ENCODE results near the gene SLC22A31.

SLC22A31 gene

DNA sequence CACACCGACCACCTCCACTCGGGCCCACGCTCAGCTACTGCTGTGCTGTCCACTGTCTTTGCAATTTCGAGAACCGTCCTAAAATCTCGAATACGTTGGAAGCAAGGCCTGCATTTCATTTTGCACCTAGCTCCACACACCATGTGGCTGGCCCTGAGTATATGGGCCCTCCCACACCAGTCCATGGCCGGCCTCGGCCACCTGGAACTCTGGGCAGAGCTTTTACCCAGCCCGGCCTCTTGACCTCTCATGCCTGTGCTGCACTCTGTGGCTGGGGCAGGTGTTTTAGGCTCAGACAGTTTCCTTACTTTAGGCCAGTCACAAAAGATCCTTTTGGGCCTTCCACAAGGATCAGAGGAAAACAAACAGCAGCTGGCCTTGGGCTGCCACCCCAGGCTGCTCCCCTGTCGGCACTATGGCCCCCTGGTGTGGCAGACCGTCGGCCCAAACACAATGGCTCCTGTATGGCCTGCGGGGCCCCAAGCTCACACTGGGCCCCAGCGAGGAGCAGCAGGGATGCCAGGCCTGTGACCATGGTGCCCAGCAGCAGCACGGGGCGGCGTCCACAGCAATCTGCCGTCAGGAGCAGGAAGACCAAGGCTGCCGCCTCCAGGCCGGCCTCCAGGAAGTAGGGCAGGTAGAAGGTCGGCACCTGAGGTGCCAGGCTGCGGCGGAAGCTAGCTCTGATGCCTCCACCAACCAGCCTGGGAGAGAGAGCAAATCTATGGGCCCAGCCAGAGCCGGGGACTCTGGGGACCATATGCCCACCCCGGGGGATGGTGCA, 2.5 kb downstream of the SLC22A31 start:
- peaks cover 21 to 28% of the 10 kb centered on the region in 2 experiments for H3K4me1 ChIP-seq (ENCODE audit: control insufficient read depth in 1 of 2, insufficient read depth in 1 of 2, low read depth in 1 of 2, low read length in 1 of 2)
- H3K4me3 ChIP-seq (ENCODE audit: low read depth in 1 of 2, low read length in 1 of 2), result no peak overlapping the region
- no peaks in the 10 kb centered on the region for H3K9me3 ChIP-seq
- no peaks in the 10 kb centered on the region for H3K36me3 ChIP-seq
- H3K27me3 ChIP-seq, result peaks cover 74% of the 10 kb centered on the region
- no peak overlapping the region for H3K27ac ChIP-seq
- TF ChIP-seq, protein P1, sequence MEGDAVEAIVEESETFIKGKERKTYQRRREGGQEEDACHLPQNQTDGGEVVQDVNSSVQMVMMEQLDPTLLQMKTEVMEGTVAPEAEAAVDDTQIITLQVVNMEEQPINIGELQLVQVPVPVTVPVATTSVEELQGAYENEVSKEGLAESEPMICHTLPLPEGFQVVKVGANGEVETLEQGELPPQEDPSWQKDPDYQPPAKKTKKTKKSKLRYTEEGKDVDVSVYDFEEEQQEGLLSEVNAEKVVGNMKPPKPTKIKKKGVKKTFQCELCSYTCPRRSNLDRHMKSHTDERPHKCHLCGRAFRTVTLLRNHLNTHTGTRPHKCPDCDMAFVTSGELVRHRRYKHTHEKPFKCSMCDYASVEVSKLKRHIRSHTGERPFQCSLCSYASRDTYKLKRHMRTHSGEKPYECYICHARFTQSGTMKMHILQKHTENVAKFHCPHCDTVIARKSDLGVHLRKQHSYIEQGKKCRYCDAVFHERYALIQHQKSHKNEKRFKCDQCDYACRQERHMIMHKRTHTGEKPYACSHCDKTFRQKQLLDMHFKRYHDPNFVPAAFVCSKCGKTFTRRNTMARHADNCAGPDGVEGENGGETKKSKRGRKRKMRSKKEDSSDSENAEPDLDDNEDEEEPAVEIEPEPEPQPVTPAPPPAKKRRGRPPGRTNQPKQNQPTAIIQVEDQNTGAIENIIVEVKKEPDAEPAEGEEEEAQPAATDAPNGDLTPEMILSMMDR (IDR thresholded peaks at IDR 0.05), result no peak

- Histone ChIP-seq H3K27ac (no peak overlapping the region), H3K9me3 (no peaks in the 10 kb centered on the region), H3K27me3 (peaks cover 70% of the 10 kb centered on the region), H3K4me1 (ENCODE audit: control insufficient read depth in 1 of 2, insufficient read depth in 1 of 2, low read depth in 1 of 2, low read length in 1 of 2) (peaks cover 22 to 30% of the 10 kb centered on the region in 2 experiments), H3K36me3 (no peaks in the 10 kb centered on the region), H3K4me3 (ENCODE audit: low read depth in 1 of 2, low read length in 1 of 2) (no peak overlapping the region)
- TF ChIP-seq, protein P1 (IDR thresholded peaks at IDR 0.05), result no peak
Observed at GRCh38 chr16:89197033-89197632, 3.2 kb downstream of the SLC22A31 start.

- no peaks in the 10 kb centered on the region for H3K36me3 ChIP-seq
- TF ChIP-seq, protein P1 (IDR thresholded peaks at IDR 0.05), result no peak
- H3K27ac ChIP-seq, result no peak overlapping the region
- H3K4me1 ChIP-seq (ENCODE audit: control insufficient read depth in 1 of 2, insufficient read depth in 1 of 2, low read depth in 1 of 2, low read length in 1 of 2), result peaks cover 21% of the 10 kb centered on the region in 2 experiments
- no peak overlapping the region for H3K4me3 ChIP-seq (ENCODE audit: low read depth in 1 of 2, low read length in 1 of 2)
- H3K27me3 ChIP-seq, result peaks cover 70% of the 10 kb centered on the region
- H3K9me3 ChIP-seq, result no peaks in the 10 kb centered on the region
Observed at GRCh38 chr16:89195521-89196171, 4.7 kb downstream of the SLC22A31 start.

- H3K27me3 ChIP-seq, result peaks cover 70% of the 10 kb centered on the region
- H3K4me3 ChIP-seq (ENCODE audit: low read depth in 1 of 2, low read length in 1 of 2), result no peak overlapping the region
- no peaks in the 10 kb centered on the region for H3K9me3 ChIP-seq
- no peak overlapping the region for H3K27ac ChIP-seq
- no peaks in the 10 kb centered on the region for H3K36me3 ChIP-seq
- H3K4me1 ChIP-seq (ENCODE audit: control insufficient read depth in 1 of 2, insufficient read depth in 1 of 2, low read depth in 1 of 2, low read length in 1 of 2), result peaks cover 10 to 11% of the 10 kb centered on the region in 2 experiments
- TF ChIP-seq, protein P1 (IDR thresholded peaks at IDR 0.05), result no peak
Observed at GRCh38 chr16:89194340-89195311, 5.7 kb downstream of the SLC22A31 start.
